HFFc6 (cell line): Measurements from ENCODE around the gene CARD10. TPM values are rescaled to one million over a fixed set of nuclear protein-coding genes. Genes with fewer than 3 reads are reported as not detected.
"Not testable (repeated sequence)": the region's sequence is repeated elsewhere in the genome, so short reads cannot be mapped to it uniquely, and the experiment has no call there.

ENCODE experiments used
- DNase-seq: peaks from one replicate; pipeline ENCODE4 v3.0.0-alpha.2; 2018
- H3K27ac Mint-ChIP-seq: 2 replicates; pipeline ENCODE4 v1.8.0; 2020; ENCODE audit warnings: mild to moderate bottlenecking, mixed read lengths
- H3K27me3 Mint-ChIP-seq: 2 replicates; pipeline ENCODE4 v1.8.0; 2021; ENCODE audit warnings: mild to moderate bottlenecking, moderate library complexity, mixed read lengths; ENCODE audit not compliant: insufficient read depth
- H3K36me3 Mint-ChIP-seq: 2 replicates; pipeline ENCODE4 v1.8.0; 2021; ENCODE audit warnings: low read depth, mixed read lengths
- H3K4me1 Mint-ChIP-seq: 2 replicates; pipeline ENCODE4 v1.8.0; 2020; ENCODE audit warnings: low read depth, mixed read lengths
- H3K4me3 Mint-ChIP-seq: 2 replicates; pipeline ENCODE4 v1.8.0; 2020; ENCODE audit warnings: mild to moderate bottlenecking, moderate library complexity, mixed read lengths
- H3K9me3 Mint-ChIP-seq: 2 replicates; pipeline ENCODE4 v1.8.0; 2020; ENCODE audit warnings: mild to moderate bottlenecking, mixed read lengths
- total RNA-seq, 6 experiments: library from RNA; stranded (reverse); fragmentation: NEBNext Ultra II Directional; extraction: Animal tissue kit (Norgen Biotek cat#: 25700); gene quantifications; 2 replicates in 1 of 6; 3 replicates in 5 of 6; pipeline ENCODE4 v1.2.3, GENCODE V29; 2021
- TF ChIP-seq, protein P1 (sequence below): fragments of 200-600 bp; sonication (generic); IDR thresholded peaks from 2 replicates; pipeline ENCODE4 v1.5.0; 2021; ENCODE audit warnings: antibody characterized with exemption, mild to moderate bottlenecking

Gene CARD10
- total RNA-seq, 6 experiments from 2014 or later = 4.4 to 5.6 (median 4.8) TPM

DNA sequence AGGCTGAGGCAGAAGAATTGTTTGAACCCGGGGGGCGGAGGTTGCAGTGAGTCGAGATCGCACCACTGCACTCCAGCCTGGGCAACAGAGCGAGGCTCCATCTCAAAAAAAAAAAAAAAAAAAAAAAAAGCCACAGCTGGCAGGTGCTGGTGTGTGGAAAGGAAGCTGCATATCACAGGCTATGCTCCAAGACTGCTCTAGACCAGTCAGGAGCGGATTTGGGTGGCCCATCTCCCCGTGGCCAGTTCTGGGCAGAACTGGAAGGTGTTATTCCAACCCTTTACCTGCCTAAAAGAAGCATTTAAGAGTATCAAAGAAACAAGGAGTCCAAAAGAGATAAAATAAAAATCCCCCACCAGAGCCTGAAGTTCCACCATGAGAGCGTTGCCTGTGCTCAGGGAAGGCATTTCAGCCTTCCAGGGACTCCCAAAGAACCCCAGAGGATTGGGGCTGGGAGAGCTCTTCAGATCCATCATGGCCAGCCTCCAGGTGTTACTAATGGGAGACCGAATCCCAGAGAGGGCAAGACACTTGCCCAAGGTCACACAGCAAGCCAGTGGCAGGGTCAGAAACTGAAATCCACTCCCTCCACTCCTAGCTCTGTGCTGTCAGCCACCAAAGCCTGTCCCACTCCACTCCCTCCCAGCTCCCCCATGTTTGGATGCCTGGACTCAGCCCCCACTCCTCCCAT, 47.3 kb downstream of the CARD10 start:
- no peak overlapping the region for H3K4me3 Mint-ChIP-seq
- H3K36me3 Mint-ChIP-seq = no peaks in the 10 kb centered on the region
- H3K27ac Mint-ChIP-seq = no peak overlapping the region
- H3K27me3 Mint-ChIP-seq = peaks cover 34% of the 10 kb centered on the region
- no peaks in the 10 kb centered on the region; the same call in 1 of the 2 replicates for H3K4me1 Mint-ChIP-seq
- TF ChIP-seq, protein P1, sequence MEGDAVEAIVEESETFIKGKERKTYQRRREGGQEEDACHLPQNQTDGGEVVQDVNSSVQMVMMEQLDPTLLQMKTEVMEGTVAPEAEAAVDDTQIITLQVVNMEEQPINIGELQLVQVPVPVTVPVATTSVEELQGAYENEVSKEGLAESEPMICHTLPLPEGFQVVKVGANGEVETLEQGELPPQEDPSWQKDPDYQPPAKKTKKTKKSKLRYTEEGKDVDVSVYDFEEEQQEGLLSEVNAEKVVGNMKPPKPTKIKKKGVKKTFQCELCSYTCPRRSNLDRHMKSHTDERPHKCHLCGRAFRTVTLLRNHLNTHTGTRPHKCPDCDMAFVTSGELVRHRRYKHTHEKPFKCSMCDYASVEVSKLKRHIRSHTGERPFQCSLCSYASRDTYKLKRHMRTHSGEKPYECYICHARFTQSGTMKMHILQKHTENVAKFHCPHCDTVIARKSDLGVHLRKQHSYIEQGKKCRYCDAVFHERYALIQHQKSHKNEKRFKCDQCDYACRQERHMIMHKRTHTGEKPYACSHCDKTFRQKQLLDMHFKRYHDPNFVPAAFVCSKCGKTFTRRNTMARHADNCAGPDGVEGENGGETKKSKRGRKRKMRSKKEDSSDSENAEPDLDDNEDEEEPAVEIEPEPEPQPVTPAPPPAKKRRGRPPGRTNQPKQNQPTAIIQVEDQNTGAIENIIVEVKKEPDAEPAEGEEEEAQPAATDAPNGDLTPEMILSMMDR = no peak
- DNase-seq = no peak
- no peaks in the 10 kb centered on the region for H3K9me3 Mint-ChIP-seq

DNA sequence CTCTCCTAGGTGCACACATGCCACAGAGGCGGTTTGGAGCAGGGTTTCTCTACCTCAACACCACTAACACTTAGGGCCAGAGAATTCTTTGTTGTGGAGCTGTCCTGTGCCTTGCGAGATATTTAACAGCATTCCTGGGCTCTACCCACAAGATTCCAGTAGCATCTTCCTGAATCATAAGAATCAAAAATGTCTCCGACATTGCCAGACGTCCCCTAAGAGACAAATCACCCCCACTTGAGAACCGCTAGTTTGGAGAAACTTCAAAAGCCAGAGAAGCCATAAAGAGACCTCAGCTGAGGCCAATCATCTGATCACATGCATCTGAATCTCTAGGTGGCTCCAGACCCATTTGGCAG, 49.1 kb downstream of the CARD10 start:
- Mint-ChIP-seq H3K4me1 (no peaks in the 10 kb centered on the region; the same call in 1 of the 2 replicates), H3K9me3 (no peaks in the 10 kb centered on the region), H3K36me3 (no peaks in the 10 kb centered on the region), H3K27me3 (peaks cover 38% of the 10 kb centered on the region), H3K27ac (no peak overlapping the region), H3K4me3 (no peak overlapping the region)
- TF ChIP-seq, protein P1 = no peak
- no peak for DNase-seq

DNA sequence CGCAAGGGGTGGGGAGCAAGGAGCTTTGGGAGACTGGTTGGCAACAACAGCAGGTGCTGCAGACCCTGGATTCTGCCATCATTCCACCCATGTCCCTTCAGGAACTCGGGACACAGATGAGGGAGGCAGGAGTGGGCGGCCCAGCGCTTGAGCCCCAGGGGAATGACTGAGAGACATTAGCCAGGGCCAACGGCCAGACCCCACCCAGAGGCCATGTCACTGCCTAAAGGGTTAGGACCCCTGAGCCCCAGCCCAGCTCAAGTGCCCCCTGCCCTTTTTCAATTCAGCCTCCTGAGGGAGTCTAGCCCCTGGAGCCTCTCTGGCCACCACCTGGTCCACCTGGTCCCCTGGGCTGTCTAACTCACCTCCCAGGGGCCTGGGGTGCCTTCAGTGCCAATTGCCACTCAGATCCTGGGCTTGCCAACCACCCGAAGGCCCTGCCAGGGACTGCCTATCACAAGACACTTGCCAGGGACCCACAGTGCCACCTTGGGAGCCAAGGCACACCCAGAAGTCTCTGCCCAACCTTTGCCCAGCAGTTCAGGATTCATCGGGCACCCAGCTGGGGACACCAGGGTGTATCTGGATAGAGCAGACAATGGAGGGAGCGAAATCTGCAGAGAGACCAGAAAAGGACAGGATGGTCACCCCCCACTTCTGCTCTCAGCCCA, 49.7 kb downstream of the CARD10 start:
- H3K9me3 Mint-ChIP-seq = no peaks in the 10 kb centered on the region
- no peak overlapping the region for H3K27ac Mint-ChIP-seq
- H3K27me3 Mint-ChIP-seq = peaks cover 34% of the 10 kb centered on the region
- no peaks in the 10 kb centered on the region; the same call in 1 of the 2 replicates for H3K4me1 Mint-ChIP-seq
- TF ChIP-seq, protein P1 = no peak
- no peaks in the 10 kb centered on the region for H3K36me3 Mint-ChIP-seq
- no peak overlapping the region for H3K4me3 Mint-ChIP-seq
- no peak for DNase-seq

DNA sequence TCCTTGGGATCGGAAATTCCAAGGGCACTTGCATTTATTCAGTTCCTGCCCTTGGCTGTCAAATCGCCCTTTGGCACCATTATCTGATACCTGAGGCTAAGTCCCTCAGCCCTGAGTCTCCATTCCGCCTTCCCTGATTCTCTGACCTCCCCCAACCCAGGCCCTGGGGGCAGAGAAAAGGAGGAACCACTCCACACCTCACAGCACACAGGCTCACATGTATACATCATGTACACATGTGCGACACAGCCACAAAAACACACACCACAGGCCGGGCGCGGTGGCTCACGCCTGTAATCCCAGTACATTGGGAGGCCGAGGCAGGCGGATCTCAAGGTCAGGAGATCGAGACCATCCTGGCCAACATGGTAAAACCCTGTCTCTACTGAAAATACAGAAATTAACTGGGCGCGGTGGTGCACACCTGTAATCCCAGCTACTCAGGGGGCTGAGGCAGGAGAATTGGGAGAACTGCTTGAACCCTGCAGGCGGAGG, 51.0 kb downstream of the CARD10 start:
- H3K36me3 Mint-ChIP-seq, DNase-seq, H3K4me1 Mint-ChIP-seq, H3K9me3 Mint-ChIP-seq, H3K27ac Mint-ChIP-seq, H3K4me3 Mint-ChIP-seq: not testable (repeated sequence)
- H3K27me3 Mint-ChIP-seq = peaks cover 34% of the 10 kb centered on the region

DNA sequence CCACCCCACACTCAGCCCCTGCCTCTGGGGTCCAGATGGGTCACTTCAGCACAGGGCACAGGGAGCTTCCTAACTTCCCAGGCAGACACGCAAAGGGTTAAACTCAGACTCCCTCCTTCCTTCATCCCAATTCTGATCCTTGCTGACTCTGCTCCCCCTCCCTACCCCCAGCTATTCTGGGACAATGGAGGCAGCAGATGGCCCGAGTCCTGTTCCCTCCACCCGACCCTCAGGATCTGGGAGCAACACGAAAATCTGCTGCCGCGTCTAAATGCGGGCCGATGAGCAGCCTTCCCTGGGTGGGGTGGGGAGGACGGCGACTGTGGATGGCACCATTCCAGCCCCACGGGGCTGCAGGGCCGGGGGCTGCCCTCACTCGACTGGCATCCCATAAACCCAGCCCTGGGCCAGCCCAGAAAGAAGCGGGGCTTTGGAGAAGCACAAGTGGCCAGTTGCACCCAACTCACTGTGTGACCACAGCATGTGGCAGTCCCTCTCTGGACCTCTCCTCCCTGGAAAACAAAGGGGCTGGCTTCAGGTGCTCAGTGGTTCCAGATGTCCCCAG, 51.7 kb downstream of the CARD10 start:
- H3K9me3 Mint-ChIP-seq = no peaks in the 10 kb centered on the region
- H3K4me1 Mint-ChIP-seq = 0 out of 2 replicates have a peak, but pooled peaks cover 4% of the 10 kb centered on the region
- H3K36me3 Mint-ChIP-seq = no peaks in the 10 kb centered on the region
- no peak for DNase-seq
- no peak overlapping the region for H3K4me3 Mint-ChIP-seq
- peaks cover 32% of the 10 kb centered on the region for H3K27me3 Mint-ChIP-seq
- TF ChIP-seq, protein P1 = no peak
- no peak overlapping the region for H3K27ac Mint-ChIP-seq

DNA sequence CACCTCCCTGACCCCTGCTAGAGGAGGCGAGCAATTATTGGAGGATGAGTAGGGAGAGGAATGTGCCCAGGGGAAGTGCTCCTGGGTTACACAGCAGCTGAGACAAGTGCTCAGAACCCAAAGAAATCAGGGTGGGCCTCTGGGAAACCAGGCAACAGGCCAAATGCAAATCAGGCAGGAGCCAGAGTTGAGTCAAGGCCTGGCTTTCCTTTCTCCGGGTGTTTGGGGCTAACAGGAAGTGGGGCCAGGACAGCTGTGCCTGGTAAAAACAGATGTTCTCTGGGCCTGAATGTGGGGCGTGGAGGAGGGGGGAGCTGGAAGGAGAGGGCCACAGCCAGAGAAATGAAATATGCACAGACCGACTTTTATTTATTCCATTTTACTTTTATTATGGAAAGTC, 55.0 kb downstream of the CARD10 start:
- Mint-ChIP-seq H3K36me3 (no peaks in the 10 kb centered on the region), H3K27ac (no peak overlapping the region), H3K4me1 (0 out of 2 replicates have a peak, but pooled peaks cover 4% of the 10 kb centered on the region), H3K9me3 (no peaks in the 10 kb centered on the region), H3K4me3 (no peak overlapping the region), H3K27me3 (peaks cover 27% of the 10 kb centered on the region)
- TF ChIP-seq, protein P1 = no peak
- no peak for DNase-seq
